ENCODE data around the gene PGGT1B.

DNA sequence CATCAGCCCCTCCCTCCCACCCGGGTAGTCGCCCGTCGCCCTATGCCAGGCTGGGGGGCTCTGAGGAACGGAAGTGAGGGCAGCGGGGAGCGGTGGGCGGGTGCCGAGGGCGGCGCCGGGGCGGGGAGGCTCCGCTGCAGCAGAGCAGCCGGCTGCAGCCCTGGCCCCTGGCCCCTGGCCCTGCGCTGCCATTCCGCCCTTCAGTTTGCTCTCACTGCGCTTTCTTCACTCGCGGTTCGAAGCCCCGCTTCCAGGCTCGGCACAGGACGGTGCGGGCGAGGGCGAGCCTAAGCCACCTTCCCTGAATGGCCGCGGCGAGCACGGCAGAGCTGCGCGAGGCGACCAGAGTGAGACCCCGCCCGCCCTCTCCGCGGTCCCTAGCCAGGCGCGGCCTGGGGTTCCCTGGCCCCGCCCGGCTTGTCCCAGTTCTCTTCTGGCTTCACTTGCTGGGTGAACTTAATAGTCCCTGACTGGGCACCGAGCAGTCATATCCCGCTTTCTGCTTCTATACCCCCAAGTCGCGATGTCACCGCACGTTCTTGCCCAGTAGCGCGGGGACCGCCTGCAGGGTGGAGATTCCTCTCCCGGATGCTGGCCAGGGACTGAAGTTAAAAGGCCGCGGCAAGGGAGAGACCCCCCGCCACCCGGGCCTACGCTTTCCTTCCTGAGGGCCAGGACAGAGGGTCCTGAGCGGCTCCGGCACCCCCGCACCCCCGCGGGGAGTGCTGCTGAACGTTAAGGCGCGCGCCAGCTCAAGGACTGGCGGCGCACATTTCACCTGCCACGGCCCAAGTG is 92.3 kb downstream of the PGGT1B start:
- no peak; the same call in 1 of the 2 replicates for TF ChIP-seq POLR2AphosphoS5 (IDR thresholded peaks at IDR 0.05; ENCODE audit: borderline replicate concordance, low read depth, low read length)
- TF ChIP-seq EZH2 (IDR thresholded peaks at IDR 0.05): no peak
- no peak for TF ChIP-seq FOXP2 (optimal IDR thresholded peaks at IDR 0.05; ENCODE audit: control extremely low read depth, extremely low read length, insufficient read depth)
